HG03378 (cell line): ENCODE results near the gene PGGHG.
"Not testable (repeated sequence)": the region's sequence is repeated elsewhere in the genome, so short reads cannot be mapped to it uniquely, and the experiment has no call there.

Experiments used
- ATAC-seq: cut with Tn5 transposase; IDR thresholded peaks from one replicate; pipeline ENCODE4 v1.9.1; 2021; ENCODE audit warnings: mild to moderate bottlenecking, moderate library complexity; ENCODE audit not compliant: unreplicated experiment

PGGHG gene

DNA sequence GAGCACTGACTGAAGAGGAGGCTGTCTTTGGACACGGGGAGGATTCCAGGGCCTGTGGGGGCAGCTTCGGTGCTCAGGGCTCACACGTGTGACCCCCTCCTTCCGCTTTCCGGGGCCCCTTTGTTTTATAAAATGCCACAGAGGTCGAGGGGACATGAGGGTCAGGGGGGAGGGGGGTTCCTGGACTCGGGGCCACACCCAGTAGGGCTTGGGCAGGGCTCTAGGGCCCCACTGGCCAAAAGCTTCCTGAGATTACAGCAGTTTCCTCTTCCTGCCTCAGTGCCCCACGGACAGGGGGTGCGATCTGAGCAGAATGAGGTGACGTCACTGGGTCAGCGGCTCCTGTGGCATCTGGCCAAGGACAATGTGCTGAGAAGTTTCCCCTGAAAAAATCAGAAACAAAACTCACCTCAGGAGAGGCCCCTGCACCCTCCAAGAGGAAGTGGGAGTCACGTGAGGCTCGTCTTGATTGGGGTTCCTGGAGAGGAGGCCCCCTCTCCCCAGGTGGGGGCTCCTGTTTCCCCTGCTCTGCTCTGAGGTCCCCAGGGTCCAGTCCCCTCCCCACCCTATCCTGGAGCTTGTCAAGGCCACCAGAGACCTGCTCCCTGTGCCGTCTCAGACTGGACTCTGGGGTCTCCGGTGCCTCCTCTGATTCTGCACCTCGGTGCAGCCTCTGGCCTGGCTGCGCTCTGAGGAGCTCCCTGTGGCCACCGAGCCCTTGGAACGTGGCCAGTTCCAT is 38.1 kb downstream of the PGGHG start:
- ATAC-seq: peak; percentile 70

DNA sequence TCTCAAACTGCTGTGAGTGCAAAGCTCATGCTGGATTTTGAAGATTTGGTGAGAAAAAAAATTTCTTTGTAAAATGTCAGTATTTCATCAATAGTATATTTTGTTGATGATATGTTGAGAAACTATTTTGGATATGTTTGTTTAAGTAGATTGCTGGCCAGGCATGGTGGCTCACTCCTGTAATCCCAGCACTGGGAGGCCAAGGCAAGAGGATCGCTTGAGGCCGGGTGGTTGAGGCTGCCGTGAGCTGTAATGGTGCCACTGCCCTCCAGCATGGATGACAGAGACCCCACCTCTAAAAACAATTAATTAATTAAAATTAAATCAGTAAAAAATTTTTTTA is 38.6 kb downstream of the PGGHG start:
- no peak for ATAC-seq

DNA sequence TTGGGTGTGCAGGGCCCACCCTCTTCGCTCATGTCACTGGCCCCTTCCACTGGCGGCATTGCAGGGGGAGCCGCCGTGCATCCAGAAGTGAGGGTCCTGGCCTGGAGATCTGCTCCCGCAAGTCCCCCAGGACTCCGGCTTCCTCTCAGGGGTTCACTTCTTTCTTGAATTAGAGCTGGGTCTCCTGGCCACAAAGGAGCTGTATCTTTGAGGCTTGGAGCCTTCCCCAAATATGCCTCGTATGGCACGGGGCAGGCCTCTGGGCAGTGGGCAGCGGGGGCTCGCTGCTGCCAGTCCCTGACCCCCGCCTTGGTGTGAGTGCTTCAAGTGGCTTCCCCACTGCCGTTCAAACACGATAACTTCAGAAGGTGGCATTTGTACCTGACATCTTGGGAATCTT is 39.1 kb downstream of the PGGHG start:
- ATAC-seq: no peak

DNA sequence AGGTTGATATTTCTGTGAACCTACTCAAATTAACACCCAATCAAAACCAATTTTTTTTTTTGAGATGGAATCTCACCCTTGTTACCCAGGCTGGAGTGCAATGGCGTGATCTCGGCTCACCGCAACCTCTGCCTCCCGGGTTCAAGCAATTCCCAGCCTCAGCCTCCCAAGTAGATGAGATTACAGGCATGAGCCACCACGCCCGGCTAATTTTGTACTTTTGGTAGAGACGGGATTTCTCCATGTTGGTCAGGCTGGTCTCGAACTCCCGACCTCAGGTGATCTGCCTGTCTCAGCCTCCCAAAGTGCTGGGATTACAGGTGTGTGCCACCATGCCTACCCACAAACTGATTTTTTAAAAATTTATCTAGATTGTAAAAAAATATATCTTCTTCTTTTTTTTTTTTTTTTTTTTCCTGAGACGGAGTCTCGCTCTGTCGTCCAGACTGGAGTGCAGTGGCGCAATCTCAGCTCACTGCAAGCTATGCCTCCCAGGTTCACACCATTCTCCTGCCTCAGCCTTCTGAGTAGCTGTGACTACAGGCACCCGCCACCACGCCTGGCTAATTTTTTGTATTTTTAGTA is 39.7 kb downstream of the PGGHG start:
- not testable (repeated sequence) for ATAC-seq

DNA sequence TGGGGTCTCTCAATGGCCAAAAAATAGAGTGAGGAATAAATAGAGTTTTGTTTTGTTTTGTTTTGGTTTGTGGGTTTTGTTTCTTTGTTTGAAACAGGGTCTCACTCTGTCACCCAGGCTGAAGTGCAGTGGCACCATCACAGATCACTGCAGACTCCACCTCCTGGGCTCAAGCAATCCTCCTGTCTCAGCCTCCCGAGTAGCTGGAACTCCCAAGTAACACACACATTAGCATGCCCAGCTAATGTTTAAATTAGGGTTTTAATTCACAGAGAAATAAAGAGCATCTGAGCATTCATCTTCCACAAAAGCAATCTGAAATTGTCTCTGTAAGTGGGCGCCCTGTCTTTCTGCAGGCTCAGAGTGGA is 40.9 kb downstream of the PGGHG start:
- ATAC-seq: no peak

DNA sequence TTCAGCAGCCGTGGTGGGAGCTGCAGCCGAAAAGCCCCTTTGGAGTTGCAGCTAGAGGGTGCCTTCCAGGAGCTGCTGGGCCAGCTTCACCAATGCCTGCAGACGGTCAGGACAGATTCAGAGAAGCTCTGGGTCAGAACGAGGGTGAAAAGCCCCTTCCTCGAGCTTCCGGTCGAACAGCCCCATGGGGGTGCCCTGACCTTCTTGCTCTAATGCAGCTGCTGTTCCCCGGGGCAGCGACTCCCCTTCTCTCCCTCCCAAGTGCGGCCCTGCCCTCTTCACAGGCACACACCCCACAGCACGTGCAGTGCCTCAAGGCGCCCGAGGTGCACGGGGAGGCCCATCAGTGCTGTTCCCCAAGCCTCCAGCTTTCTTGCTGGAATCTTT is 41.4 kb downstream of the PGGHG start:
- no peak for ATAC-seq

DNA sequence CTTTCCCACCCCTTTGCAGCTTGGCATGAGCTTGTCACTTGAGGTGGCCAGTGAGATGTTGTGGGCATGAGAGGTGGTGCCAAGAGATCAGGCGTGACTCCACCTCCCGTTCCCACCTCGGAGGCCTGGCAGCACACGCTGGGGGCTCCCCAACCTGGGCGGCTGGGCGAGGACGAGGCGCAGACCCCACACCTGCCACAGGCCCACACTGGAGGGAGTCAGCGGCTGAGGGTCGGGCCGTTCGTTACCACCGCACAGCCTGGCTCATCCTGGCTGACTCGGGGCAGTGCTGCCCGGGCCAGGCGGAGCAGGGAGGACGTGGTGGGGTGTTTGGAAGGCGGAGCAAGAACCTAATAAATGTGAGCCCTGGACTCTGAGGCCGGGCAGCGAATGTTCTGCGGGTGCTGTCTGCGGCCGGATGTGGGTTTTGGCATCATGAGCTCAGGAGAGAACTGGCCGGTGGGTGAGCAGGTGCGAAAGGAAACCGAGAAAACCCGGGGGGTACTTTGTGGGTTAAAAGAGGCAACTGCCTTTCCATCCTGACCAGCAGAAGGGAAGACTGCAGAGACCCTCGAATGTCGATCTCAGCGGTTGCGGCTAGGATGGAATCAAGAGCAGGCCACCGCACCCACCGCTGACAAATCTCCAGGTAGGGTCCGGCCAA is 41.9 kb downstream of the PGGHG start:
- no peak for ATAC-seq

DNA sequence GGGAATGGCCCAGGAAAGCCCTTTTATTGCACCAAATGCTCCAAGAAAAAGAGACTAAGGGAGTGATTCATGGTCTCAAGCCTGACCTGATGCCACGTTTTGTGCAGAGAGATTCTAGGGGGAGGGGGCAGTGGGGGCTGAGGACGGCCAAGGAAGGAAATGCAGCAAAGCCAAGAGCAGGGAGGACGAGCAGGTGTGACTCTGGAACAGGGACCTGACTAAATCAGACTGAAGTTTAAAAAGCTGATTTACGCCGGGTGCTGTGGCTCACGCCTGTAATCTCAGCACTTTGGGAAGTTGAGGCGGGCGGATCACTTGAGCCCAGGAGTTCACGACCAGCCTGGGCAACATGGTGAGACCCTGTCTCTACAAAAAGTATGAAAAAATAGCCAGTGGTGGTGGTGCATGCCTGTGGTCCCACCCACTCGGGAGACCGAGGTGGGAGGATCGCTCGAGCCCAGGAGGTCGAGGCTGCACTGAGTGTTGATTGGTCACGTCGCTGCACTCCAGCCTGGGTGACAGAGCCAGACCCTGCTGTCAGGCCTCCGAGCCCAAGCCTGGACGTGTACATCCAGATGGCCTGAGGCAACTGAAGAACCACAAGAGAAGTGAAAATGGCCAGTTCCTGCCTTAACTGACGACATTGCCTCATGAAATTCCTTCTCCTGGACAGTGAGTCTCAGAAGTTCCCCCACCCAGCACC is 42.6 kb downstream of the PGGHG start:
- no peak for ATAC-seq

DNA sequence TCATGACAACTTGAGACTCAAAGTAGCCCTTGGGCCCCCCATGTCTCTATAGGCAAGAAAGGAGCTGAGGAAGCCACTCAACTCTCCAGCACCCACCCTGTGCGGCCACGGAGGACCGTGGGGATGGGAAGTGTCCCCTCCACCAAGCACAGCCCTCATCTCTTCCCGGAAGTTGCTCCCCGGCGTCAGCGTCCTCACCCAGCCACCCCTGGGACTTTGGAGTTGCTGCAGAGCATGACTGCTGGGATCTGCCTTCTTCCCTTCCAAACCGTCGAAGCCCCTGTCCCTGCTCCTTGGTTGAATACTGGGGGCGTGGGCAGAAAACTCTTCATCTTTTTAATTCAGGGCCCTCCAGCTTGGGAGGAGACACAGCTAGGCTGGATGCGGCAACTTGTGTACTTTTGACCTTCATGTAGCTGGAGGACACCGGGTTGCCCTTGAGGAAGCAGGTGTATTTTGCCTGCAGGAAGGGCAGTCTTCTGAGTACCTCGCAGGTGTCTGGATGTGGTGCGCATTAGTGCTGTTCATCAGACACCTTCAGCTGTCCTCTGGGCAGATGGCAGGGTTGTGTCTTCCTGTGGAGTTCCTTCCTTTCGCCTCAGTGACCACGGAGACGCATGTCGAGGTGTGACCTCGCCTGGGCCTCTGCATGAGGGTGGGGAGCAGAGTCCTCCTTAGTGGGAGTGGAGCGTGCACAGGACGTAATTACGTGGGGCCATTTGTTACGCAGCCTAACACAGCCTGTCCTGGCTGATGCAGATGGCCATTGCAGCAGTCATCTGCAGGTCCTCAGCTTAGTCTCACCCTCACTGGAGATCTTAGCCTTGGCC is 43.9 kb downstream of the PGGHG start:
- no peak for ATAC-seq

DNA sequence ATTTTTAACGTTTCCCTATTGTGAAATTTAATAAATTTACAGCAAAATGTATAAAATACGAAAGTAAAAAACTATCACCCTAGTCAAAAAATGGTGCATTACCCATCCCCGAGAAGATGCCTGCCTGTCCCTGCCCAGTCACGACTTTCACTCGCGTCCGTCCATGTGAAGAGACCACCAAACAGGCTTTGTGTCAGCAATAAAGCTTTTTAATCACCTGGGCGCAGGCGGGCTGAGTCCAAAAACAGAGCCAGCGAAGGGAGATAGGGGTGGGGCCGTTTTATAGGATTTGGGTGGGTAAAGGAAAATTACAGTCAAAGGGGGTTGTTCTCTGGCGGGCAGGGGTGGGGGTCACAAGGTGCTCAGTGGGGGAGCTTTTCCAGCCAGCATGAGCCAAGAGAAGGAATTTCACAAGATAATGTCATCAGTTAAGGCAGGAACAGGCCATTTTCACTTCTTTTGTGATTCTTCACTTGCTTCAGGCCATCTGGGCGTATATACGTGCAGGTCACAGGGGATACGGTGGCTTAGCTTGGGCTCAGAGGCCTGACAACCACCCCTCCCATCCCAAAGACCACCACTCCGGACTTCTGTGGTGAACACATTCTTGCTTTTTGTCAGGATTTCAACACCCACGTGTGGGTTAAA is 44.8 kb downstream of the PGGHG start:
- not testable (repeated sequence) for ATAC-seq

DNA sequence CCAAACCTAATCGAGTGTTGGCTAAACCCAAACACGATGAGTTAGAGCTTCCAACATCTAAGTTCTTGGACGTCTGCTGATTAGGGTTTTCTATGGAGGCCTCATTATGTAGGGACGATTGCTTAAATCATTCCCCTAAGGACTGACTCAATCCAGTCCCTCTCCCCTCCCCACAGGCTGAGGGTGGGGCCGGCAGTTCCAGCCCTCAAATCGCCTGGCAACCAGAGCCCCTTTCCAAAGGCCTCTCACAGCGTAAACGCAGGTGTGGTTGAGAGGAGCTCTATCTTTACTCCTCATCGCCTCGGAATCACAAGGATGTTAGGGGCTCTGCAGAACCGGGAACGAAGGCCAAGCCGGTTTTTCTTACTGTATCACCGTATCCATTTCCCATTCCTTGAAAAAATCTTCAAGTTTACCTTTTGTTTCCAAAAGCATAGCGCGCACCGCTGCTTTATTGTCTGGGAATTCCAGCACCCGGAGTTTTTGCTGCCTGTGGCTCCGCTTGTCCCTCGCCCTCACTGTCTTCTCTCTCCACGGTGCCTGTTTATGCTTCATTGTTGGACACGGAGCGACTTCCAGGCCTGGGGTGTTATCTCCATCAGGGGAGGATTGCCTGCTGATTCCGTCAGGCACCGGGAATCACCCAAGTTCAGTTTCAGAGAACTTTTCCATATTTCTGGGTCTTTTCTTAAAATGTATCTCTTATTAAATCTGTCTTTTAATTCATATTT is 45.5 kb downstream of the PGGHG start:
- ATAC-seq: no peak

DNA sequence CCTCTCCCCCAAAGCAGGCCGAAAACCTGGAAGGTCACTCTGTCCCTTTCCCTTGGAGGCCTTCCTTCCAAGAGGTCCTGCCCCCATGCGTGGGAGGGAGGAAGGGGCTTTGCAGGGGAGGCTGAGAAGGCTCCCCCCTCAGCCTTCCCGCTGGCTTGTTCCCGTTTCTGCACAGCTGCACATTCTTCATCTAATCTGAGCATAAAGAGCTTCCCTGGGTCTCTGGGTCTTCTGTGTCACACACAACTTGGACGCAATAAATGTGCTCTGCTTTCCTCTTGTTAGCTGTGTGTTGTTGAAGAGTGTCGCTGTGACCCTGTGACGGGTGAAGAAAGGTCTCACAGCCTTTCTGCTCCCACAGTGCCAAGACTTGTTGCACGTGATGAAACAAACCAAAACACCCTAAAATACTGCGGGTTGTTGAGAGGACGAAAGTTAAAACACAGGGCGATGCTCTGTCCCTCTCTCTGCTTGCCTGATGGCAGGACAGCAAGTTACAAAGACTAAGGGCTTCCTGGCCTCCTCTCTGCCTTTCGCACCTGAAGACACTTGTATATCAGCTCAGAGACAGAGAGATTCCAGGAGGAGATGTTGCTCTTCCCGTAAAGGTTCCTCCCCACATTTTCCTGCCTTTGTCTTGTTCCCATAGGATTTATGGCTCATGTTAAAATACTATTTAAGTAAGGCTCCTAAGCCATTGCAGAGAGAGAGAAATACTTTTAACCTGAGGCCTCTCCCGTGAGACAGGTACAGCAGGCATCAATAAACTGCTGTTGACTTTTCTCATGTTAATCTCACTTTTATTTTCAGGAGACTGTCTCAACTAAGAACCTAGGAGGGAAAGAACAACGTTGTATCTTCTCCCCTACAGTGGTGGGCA is 47.1 kb downstream of the PGGHG start:
- no peak for ATAC-seq

DNA sequence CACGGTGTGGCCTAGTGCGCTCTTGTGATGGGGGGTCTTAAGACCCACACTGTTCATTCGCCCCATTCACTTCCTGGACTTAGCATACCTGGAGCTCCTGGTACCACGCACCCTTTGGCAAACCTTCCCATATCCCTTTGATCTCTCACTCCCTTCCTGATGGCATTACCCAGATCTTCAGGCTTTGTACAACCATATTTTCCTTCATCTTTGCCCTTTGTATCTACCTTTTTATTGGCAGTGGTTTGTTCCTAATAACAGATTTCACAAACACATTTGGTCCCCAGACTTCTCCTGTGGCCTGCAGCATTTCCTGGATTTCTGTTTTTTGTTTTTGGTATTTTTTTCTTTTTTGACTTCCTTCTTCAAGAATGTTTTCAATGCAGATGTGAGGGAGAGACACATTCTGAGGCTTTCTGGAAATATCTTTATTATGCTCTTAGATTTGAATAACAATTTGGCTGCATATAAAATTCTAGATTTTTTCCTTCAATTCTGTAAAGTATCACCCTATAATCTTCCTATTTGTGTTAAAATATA is 47.8 kb downstream of the PGGHG start:
- no peak for ATAC-seq

DNA sequence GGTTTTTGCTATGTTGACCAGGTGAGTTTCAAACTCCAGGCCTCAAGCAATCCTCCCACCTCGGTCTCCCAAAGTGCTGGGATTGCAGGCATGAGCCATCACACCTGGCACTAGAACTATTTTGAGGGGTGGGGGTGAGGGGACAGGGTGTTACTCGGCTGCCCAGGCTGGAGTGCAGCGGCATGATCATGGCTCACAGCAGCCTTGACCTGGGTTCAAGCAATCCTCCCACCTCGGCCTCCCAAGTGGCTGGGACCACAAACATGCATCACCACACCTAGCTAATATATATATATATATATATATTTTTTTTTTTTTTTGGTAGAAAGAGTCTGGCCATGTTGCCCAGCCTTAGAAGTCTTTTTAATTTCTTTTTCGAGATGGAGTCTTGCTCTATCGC is 48.8 kb downstream of the PGGHG start:
- ATAC-seq: no peak

DNA sequence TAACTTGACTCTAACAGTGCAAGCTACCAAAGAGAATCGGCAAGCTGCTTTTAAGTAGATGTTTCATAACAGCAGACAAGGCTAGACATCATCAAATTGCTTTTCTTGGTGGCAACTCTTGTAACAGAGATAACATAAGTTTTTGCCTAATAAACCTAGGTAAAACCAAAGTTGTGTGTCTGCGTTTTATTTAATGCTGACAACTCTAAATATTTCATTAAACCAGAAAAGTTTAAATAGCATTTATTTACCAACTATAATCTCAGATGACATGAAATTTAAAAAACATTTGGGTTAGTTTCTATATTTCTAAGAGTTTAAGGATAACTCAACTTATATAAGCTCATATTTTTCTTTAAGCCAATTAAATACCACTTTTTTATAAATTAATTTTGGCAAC is 51.0 kb downstream of the PGGHG start:
- ATAC-seq: no peak

DNA sequence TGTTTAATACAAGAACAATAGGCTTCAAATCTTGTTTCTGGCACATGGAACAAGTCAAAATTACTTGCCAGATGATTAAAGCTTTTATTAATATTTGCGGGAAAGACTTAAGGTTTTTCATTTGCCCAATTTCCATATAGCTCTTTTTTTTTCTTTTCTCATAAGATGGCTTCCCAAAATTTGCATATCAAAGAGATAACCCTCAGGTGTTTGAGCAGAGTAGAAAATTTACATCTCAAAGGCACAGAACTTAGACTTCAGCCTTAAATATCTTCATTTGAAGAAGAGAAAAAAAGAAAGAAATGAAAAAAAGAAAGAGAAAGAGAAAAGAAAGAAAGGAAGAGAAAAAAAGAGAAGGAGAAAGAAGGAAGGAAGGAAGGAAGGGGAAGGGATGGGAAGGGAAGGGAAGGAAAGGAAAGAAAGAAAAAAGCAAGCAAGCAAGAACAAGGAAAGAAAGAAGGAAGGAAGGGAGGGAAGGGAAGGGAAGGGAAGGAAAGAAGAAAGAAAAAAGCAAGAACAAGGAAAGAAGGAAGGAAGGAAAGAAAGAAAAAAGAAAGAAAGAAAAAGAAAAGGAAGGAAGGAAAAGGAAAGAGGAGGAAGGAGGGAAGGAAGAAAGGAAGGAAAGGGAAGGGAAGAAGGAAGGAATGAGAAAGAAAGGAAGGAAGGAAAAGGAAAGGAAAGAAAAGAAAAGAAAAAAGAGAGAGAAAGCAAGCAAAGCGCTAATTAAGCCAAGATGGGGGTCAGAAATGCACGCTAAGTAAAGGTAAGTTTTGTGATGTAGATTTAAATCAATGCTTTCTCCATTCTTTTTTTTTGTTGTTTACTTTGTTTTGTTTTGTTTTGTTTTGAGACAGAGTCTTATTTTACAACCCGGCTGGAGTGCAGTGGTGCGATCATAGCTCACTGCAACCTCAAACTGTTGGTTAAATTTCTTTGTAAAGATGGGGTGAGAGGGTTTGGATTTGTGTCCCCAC is 51.9 kb downstream of the PGGHG start:
- ATAC-seq: no peak

DNA sequence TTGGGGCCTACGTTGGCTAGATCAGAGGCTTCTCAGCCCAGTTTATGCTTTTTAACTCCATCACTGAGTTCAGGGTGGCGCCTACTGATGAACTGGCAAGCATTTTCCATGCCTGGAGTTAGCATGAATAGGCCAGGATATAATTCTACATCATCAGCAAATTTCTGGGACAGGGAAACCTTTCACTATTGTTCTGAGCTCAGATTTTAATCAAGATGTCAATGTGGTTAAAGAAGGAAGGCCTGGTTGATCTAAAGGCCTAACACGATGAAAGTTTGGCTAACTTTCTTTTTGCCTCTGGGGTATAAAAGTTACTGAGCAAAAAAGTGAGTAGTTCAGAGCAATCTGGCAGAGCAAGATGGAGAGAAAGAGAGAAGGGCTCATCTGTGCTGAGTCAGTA is 53.4 kb downstream of the PGGHG start:
- no peak for ATAC-seq
